GM21825 (cell line): ENCODE data around the gene TSPAN14.
A peak's percentile ranks its signal among the peaks of the same experiment; 100 is the strongest.
"Not testable (repeated sequence)": the region's sequence is repeated elsewhere in the genome, so short reads cannot be mapped to it uniquely, and the experiment has no call there.

Source experiments
- ATAC-seq: cut with Tn5 transposase; IDR thresholded peaks from one replicate; pipeline ENCODE4 v1.9.1; 2021; ENCODE audit warnings: mild to moderate bottlenecking, moderate library complexity; ENCODE audit not compliant: unreplicated experiment

TSPAN14 gene

GRCh38 chr10:80539421-80540031 lies 85.4 kb downstream of the TSPAN14 start:
- no peak for ATAC-seq

- no peak for ATAC-seq
These were observed 86.0 kb downstream of the TSPAN14 start for GRCh38 chr10:80540136-80540535.

GRCh38 chr10:80540618-80540980 lies 86.5 kb downstream of the TSPAN14 start:
- ATAC-seq, result no peak

GRCh38 chr10:80540981-80541750 lies 87.1 kb downstream of the TSPAN14 start:
- peak; percentile 66 for ATAC-seq

- ATAC-seq, result no peak
These were observed 87.9 kb downstream of the TSPAN14 start for GRCh38 chr10:80542053-80542452.

GRCh38 chr10:80542652-80543318 lies 88.7 kb downstream of the TSPAN14 start:
- ATAC-seq, result no peak

GRCh38 chr10:80543319-80543672 lies 89.2 kb downstream of the TSPAN14 start:
- not testable (repeated sequence) for ATAC-seq

- no peak for ATAC-seq
These were observed 90.3 kb downstream of the TSPAN14 start for GRCh38 chr10:80544316-80544953.

GRCh38 chr10:80545258-80545881 lies 91.3 kb downstream of the TSPAN14 start:
- ATAC-seq, result no peak

- no peak for ATAC-seq
These were observed 98.1 kb downstream of the TSPAN14 start for GRCh38 chr10:80552151-80552646.

GRCh38 chr10:80553436-80553835 lies 99.3 kb downstream of the TSPAN14 start:
- no peak for ATAC-seq

GRCh38 chr10:80554050-80554449 lies 99.9 kb downstream of the TSPAN14 start:
- ATAC-seq, result no peak

GRCh38 chr10:80555415-80555814 lies 101.3 kb downstream of the TSPAN14 start:
- no peak for ATAC-seq

GRCh38 chr10:80561950-80562349 lies 107.8 kb downstream of the TSPAN14 start:
- no peak for ATAC-seq

- no peak for ATAC-seq
These were observed 113.2 kb downstream of the TSPAN14 start for GRCh38 chr10:80567292-80567691.

GRCh38 chr10:80569131-80569895 lies 115.2 kb downstream of the TSPAN14 start:
- ATAC-seq, result no peak

GRCh38 chr10:80571352-80571751 lies 117.2 kb downstream of the TSPAN14 start:
- ATAC-seq, result no peak

- no peak for ATAC-seq
These were observed 125.2 kb downstream of the TSPAN14 start for GRCh38 chr10:80579181-80579763.

GRCh38 chr10:80579849-80580637 lies 125.9 kb downstream of the TSPAN14 start:
- ATAC-seq, result no peak
